K562 (cell line): ENCODE data around the gene NAPA. TPM values are rescaled to one million over a fixed set of nuclear protein-coding genes. Genes with fewer than 3 reads are reported as not detected.

Source experiments
- BCOR ChIP-seq: fragments of 450-650 bp; IDR thresholded peaks from 2 replicates; pipeline ENCODE4 v1.6.1; 2016
- BRD4 ChIP-seq: fragments of 200-600 bp; sonication (generic); IDR thresholded peaks from 2 replicates; pipeline ENCODE4 v1.6.1; 2017; ENCODE audit warnings: inconsistent platforms
- FOXA3 ChIP-seq, 2 experiments: fragments of 450-650 bp in 1 of 2; sonication (generic) in 1 of 2; formaldehyde crosslinking; IDR thresholded peaks in 1 of 2; conservative IDR thresholded peaks in 1 of 2; 2 replicates each; pipeline versions ENCODE4 v1.4.0 to v1.8.0; 2020 to 2022; ENCODE audit warnings: mild to moderate bottlenecking in 2 of 2, missing genetic modification reagents in 1 of 2
- HMBOX1 ChIP-seq: sonication (generic); IDR thresholded peaks from 2 replicates; pipeline ENCODE4 v1.6.1; 2016
- ID3 ChIP-seq, 2 experiments: fragments of 250-450 bp in 1 of 2; fragments of 450-650 bp in 1 of 2; sonication (Bioruptor Pico) in 1 of 2; IDR thresholded peaks; 2 replicates each; pipeline versions ENCODE4 v1.6.1 to v1.8.0; 2016 to 2021; ENCODE audit warnings: mild to moderate bottlenecking in 2 of 2, moderate library complexity in 2 of 2, missing compliant biosample characterization in 1 of 2, missing genetic modification characterization in 1 of 2
- KAT8 ChIP-seq: fragments of 450-650 bp; IDR thresholded peaks from 2 replicates; pipeline ENCODE4 v1.6.1; 2016; ENCODE audit warnings: low read depth, mild to moderate bottlenecking
- MEIS2 ChIP-seq: fragments of 450-650 bp; IDR thresholded peaks from 2 replicates; pipeline ENCODE4 v1.6.1; 2014; ENCODE audit warnings: mild to moderate bottlenecking; ENCODE audit not compliant: partially characterized antibody
- NR0B1 ChIP-seq: fragments of 450-650 bp; IDR thresholded peaks from one replicate; pipeline ENCODE4 v1.6.1; 2018; ENCODE audit warnings: mild to moderate bottlenecking, moderate library complexity; ENCODE audit not compliant: partially characterized antibody
- RNF219 ChIP-seq: fragments of 250-450 bp; sonication (Bioruptor Pico); IDR thresholded peaks from 2 replicates; pipeline ENCODE4 v1.5.0; 2022; ENCODE audit warnings: mild to moderate bottlenecking
- ZNF318 ChIP-seq, 2 experiments: fragments of 450-650 bp; IDR thresholded peaks; 2 replicates each; pipeline ENCODE4 v1.6.1; 2016; ENCODE audit warnings: mild to moderate bottlenecking in 2 of 2, borderline replicate concordance in 1 of 2, low read depth in 1 of 2, moderate library complexity in 1 of 2
- ZNF586 ChIP-seq: fragments of 450-650 bp; formaldehyde crosslinking; conservative IDR thresholded peaks from 2 replicates; pipeline ENCODE4 v1.4.0; 2020; ENCODE audit warnings: mild to moderate bottlenecking, moderate library complexity
- ZNF696 ChIP-seq: fragments of 250-450 bp; sonication (Bioruptor Pico); conservative IDR thresholded peaks from 2 replicates; pipeline ENCODE4 v1.4.0; 2020; ENCODE audit warnings: mild to moderate bottlenecking, moderate library complexity
- polyA plus RNA-seq, 8 experiments: library from polyadenylated mRNA; depleted of rRNA in 4 of 8; stranded (reverse) in 5 of 8; unstranded in 3 of 8; fragments of >200 nt; fragmentation: Nextera tagmentation in 2 of 8; fragmentation: Illumina TruSeq in 1 of 8; extraction: Ambion mirVana in 2 of 8; extraction: Trizol in 1 of 8; gene quantifications; 2 replicates each; pipeline versions ENCODE4 v1.2.1 to v1.2.3, GENCODE V29; 2011 to 2014; ENCODE audit warnings: inconsistent platforms in 1 of 8, missing spikeins in 1 of 8
- total RNA-seq, 7 experiments: library from RNA; depleted of rRNA in 6 of 7; stranded (reverse); fragments of >200 nt in 6 of 7; fragmentation: Illumina TruSeq in 2 of 7; extraction: Trizol in 2 of 7; gene quantifications; 2 replicates each; pipeline versions ENCODE4 v1.2.1 to v1.2.3, GENCODE V29; 2011 to 2021; ENCODE audit warnings: low replicate concordance in 1 of 7

Gene NAPA
- total and polyA plus RNA-seq, 9 of the 15 experiments (the other 6 are each of a cell fraction or from before 2014, with no cell fraction given) = 5.4 to 98.6 (median 77.5) TPM

- no peak for TF ChIP-seq ZNF696 (CRISPR knock-in tag)
- no peak for TF ChIP-seq ZNF318 (IDR thresholded peaks at IDR 0.05; ENCODE audit: borderline replicate concordance in 1 of 2, low read depth in 1 of 2)
- peak; percentile 46 for TF ChIP-seq MEIS2
- TF ChIP-seq NR0B1 = no peak
- no peak for TF ChIP-seq ID3 (CRISPR knock-in tag; IDR thresholded peaks at IDR 0.05)
- TF ChIP-seq ID3 (tag; IDR thresholded peaks at IDR 0.05) = 0 out of 2 replicates have a peak, but pooled peaks have one; percentile 31
- TF ChIP-seq FOXA3 (CRISPR knock-in tag; conservative IDR thresholded peaks at IDR 0.05 in 1 of 2, IDR thresholded peaks at IDR 0.05 in 1 of 2) = no peak
- no peak for TF ChIP-seq BRD4
- peak; percentile 74 for TF ChIP-seq BCOR
- no peak for TF ChIP-seq HMBOX1
- no peak for TF ChIP-seq KAT8
- TF ChIP-seq ZNF586 (CRISPR knock-in tag) = no peak
- no peak for TF ChIP-seq RNF219
These were observed 70.5 kb downstream of the NAPA start (continued) for GRCh38 chr19:47444388-47444821.
